ENCODE measurements around the gene ADGRG6.

GRCh38 chr6:142384519-142385254 is 82.9 kb downstream of the ADGRG6 start:
- no peak for TF ChIP-seq RELA (IDR thresholded peaks at IDR 0.05; ENCODE audit: borderline replicate concordance, partially characterized antibody)
- TF ChIP-seq EZH2 (IDR thresholded peaks at IDR 0.05; ENCODE audit: borderline replicate concordance, control insufficient read depth, low read depth, low read length) = no peak
- TF ChIP-seq SRF (IDR thresholded peaks at IDR 0.05; ENCODE audit: low read depth in 2 of 2, low read length in 2 of 2) = no peak
- TF ChIP-seq, protein P1, sequence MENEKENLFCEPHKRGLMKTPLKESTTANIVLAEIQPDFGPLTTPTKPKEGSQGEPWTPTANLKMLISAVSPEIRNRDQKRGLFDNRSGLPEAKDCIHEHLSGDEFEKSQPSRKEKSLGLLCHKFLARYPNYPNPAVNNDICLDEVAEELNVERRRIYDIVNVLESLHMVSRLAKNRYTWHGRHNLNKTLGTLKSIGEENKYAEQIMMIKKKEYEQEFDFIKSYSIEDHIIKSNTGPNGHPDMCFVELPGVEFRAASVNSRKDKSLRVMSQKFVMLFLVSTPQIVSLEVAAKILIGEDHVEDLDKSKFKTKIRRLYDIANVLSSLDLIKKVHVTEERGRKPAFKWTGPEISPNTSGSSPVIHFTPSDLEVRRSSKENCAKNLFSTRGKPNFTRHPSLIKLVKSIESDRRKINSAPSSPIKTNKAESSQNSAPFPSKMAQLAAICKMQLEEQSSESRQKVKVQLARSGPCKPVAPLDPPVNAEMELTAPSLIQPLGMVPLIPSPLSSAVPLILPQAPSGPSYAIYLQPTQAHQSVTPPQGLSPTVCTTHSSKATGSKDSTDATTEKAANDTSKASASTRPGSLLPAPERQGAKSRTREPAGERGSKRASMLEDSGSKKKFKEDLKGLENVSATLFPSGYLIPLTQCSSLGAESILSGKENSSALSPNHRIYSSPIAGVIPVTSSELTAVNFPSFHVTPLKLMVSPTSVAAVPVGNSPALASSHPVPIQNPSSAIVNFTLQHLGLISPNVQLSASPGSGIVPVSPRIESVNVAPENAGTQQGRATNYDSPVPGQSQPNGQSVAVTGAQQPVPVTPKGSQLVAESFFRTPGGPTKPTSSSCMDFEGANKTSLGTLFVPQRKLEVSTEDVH (IDR thresholded peaks at IDR 0.05; ENCODE audit: low read depth, partially characterized antibody) = no peak
- TF ChIP-seq, protein P2, sequence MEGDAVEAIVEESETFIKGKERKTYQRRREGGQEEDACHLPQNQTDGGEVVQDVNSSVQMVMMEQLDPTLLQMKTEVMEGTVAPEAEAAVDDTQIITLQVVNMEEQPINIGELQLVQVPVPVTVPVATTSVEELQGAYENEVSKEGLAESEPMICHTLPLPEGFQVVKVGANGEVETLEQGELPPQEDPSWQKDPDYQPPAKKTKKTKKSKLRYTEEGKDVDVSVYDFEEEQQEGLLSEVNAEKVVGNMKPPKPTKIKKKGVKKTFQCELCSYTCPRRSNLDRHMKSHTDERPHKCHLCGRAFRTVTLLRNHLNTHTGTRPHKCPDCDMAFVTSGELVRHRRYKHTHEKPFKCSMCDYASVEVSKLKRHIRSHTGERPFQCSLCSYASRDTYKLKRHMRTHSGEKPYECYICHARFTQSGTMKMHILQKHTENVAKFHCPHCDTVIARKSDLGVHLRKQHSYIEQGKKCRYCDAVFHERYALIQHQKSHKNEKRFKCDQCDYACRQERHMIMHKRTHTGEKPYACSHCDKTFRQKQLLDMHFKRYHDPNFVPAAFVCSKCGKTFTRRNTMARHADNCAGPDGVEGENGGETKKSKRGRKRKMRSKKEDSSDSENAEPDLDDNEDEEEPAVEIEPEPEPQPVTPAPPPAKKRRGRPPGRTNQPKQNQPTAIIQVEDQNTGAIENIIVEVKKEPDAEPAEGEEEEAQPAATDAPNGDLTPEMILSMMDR (IDR thresholded peaks at IDR 0.05 in 2 of 3, conservative IDR thresholded peaks at IDR 0.05 in 1 of 3; ENCODE audit: control insufficient read depth in 2 of 3, extremely low read depth in 1 of 3, insufficient read depth in 1 of 3, low read depth in 3 of 3, low read length in 3 of 3) = no peak
- TF ChIP-seq, protein P3, sequence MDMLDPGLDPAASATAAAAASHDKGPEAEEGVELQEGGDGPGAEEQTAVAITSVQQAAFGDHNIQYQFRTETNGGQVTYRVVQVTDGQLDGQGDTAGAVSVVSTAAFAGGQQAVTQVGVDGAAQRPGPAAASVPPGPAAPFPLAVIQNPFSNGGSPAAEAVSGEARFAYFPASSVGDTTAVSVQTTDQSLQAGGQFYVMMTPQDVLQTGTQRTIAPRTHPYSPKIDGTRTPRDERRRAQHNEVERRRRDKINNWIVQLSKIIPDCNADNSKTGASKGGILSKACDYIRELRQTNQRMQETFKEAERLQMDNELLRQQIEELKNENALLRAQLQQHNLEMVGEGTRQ (IDR thresholded peaks at IDR 0.05; ENCODE audit: borderline replicate concordance, low read depth, low read length) = no peak
